Thymus (tissue), 11 donors: ENCODE data around the gene IER5L. TPM values are rescaled to one million over a fixed set of nuclear protein-coding genes. Genes with fewer than 3 reads are reported as not detected.
A peak's percentile ranks its signal among the peaks of the same experiment; 100 is the strongest.

Experiments
- DNase-seq, 9 donors: peaks; one replicate each; pipeline ENCODE4 v3.0.0-alpha.2; 2013; ENCODE audit warnings: low spot score in 9 of 9, low read depth in 6 of 9, missing footprints in 1 of 9
- H3K27ac ChIP-seq, 2 donors: one replicate each; pipeline ENCODE4 v1.5.1; 2013; ENCODE audit warnings: control low read depth in 1 of 2, low read depth in 1 of 2, low read length in 1 of 2, mild to moderate bottlenecking in 1 of 2, moderate library complexity in 1 of 2
- H3K27me3 ChIP-seq, 2 donors: one replicate each; pipeline ENCODE4 v1.5.1; 2013; ENCODE audit warnings: low read length in 1 of 2; ENCODE audit not compliant: control insufficient read depth in 2 of 2, insufficient read depth in 1 of 2
- H3K36me3 ChIP-seq, 2 donors: one replicate each; pipeline ENCODE4 v1.5.1; 2013; ENCODE audit warnings: low read length in 1 of 2, mild to moderate bottlenecking in 1 of 2, moderate library complexity in 1 of 2; ENCODE audit not compliant: control insufficient read depth in 2 of 2, insufficient read depth in 2 of 2
- H3K4me1 ChIP-seq, 2 donors: one replicate each; pipeline ENCODE4 v1.5.1; 2013; ENCODE audit warnings: low read length in 2 of 2; ENCODE audit not compliant: control insufficient read depth in 2 of 2, insufficient read depth in 2 of 2
- H3K4me3 ChIP-seq, 2 donors: one replicate each; pipeline ENCODE4 v1.5.1; 2013; ENCODE audit warnings: low read length in 2 of 2, control low read depth in 1 of 2, mild to moderate bottlenecking in 1 of 2
- H3K9me3 ChIP-seq, 2 donors: one replicate each; pipeline ENCODE4 v1.5.1; 2013; ENCODE audit warnings: low read length in 1 of 2, mild to moderate bottlenecking in 1 of 2; ENCODE audit not compliant: control insufficient read depth in 2 of 2, insufficient read depth in 1 of 2
- WGBS: extraction: QIAGEN DNeasy Blood & Tissue Kit; methylation state at CpG from one replicate; pipeline ENCODE4 v1.1.7; 2013; 5-methylcytosine and 5-hydroxymethylcytosine counted together
- polyA plus RNA-seq: library from polyadenylated mRNA; stranded (reverse); fragments of 200-250 nt; gene quantifications from one replicate; pipeline ENCODE4 v1.2.3, GENCODE V29; 2013
- total RNA-seq: library from RNA; stranded (reverse); fragments of 120-200 nt; gene quantifications from one replicate; pipeline ENCODE4 v1.2.4, GENCODE V29; 2013
- donor health status: healthy.

The IER5L gene
- total and polyA plus RNA-seq, 2 donors, result 4.2 to 13.7 TPM

GRCh38 chr9:129221979-129222635, 44.0 kb upstream of the IER5L start:
- Histone ChIP-seq H3K4me3 (no peak overlapping the region), H3K36me3 (no peaks in the 10 kb centered on the region), H3K9me3 (no peaks in the 10 kb centered on the region), H3K27ac (no peak overlapping the region), H3K27me3 (no peaks in the 10 kb centered on the region), H3K4me1 (peaks cover 22 to 53% of the 10 kb centered on the region in 2 donors)
- DNase-seq, result no peak
- 95% methylated on average over 15 of the region's 15 CpGs for WGBS

DNA sequence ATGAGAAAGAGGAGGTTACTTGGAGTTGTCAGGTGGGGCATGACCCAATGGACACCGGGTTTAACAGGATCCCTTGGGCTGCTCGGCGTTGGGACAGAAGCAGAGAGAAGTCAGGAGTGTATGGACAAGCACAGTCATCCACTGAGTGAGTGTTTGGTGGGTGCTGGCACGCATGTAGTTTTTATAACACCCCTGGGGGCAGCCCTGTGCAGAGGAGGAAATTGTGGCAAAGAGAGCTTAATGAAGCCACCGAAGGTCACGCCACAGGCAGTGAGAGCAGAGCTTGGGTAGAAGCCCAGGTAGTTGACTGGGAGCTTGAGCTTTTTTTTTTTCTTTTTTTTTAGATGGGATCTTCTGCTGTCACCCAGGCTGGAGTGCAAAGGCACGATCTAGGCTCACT, 43.2 kb upstream of the IER5L start:
- Histone ChIP-seq H3K27me3 (no peaks in the 10 kb centered on the region), H3K36me3 (no peaks in the 10 kb centered on the region), H3K4me1 (peaks cover 22 to 52% of the 10 kb centered on the region in 2 donors), H3K4me3 (no peak overlapping the region), H3K27ac (peak overlapping the region in 1 of 2 donors; percentile 18), H3K9me3 (no peaks in the 10 kb centered on the region)
- 52% methylated on average over 7 of the region's 7 CpGs for WGBS
- DNase-seq, result peak in 2 of 9 donors; percentile 40 to 61

DNA sequence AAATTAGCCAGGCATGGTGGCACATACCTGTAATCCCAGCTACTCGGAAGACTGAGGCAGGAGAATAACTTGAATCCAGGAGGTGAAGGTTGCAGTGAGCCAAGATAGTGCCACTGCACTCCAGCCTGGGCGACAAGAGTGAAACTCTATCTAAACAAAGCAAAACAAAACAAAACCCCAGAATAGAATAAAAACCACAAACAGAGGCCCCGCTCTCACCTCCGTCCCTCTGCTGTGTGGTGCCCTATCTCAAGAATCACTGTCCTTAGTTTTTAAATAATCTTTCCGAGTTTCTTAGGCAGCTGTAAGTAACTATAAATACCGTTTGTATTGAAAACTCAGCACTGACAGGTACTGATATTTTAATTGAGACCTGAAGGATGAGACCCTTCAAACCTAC, 42.7 kb upstream of the IER5L start:
- Histone ChIP-seq H3K27me3 (no peaks in the 10 kb centered on the region), H3K4me1 (peaks cover 17 to 48% of the 10 kb centered on the region in 2 donors), H3K27ac (no peak overlapping the region), H3K4me3 (no peak overlapping the region), H3K36me3 (no peaks in the 10 kb centered on the region), H3K9me3 (no peaks in the 10 kb centered on the region)
- DNase-seq, result no peak
- 37% methylated on average over 6 of the region's 6 CpGs for WGBS

DNA sequence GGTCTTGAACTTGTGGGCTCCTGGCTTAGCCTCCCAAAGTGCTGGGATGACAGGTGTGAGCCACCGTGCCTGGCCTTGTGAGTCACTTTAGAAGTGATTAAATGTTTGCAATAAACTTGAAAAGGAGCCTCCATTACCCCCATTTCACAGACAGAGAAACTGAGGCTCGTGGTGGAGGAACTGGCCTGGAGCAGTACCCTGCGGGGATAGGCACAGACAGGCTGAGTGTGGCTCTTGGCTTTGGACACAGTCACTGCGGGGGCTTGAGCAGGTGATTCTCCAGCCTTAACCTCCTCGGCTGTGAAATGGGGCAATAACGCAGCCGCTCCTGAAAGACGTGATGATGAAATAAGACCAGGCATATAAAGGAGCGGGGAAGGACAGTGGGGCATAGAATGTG, 40.9 kb upstream of the IER5L start:
- no peaks in the 10 kb centered on the region for H3K9me3 ChIP-seq
- H3K4me3 ChIP-seq, result no peak overlapping the region
- H3K27me3 ChIP-seq, result no peaks in the 10 kb centered on the region
- no peak overlapping the region for H3K27ac ChIP-seq
- 88% methylated on average over 9 of the region's 9 CpGs for WGBS
- peaks cover 13 to 37% of the 10 kb centered on the region in 2 donors for H3K4me1 ChIP-seq
- DNase-seq, result no peak
- H3K36me3 ChIP-seq, result no peaks in the 10 kb centered on the region

DNA sequence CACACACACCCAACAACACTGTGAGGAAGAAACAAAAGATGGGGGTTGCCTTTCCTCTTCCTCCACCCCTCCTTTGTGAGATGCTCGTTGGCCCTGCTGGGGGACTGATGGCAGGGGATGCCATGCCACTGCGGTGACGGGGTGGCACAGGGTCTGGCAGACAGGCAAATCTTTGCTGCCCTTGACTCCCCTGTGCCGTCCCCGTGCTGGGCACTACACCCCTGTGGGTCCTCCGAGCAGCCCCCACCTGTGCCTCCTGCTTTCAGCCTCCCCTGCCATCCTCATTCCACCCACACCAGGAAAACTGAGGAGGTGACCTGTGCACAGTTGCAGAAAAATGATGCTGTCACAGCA, 40.2 kb upstream of the IER5L start:
- DNase-seq, result no peak
- peaks cover 13 to 37% of the 10 kb centered on the region in 2 donors for H3K4me1 ChIP-seq
- H3K4me3 ChIP-seq, result no peak overlapping the region
- WGBS, result 81% methylated on average over 6 of the region's 6 CpGs
- H3K9me3 ChIP-seq, result no peaks in the 10 kb centered on the region
- H3K36me3 ChIP-seq, result no peaks in the 10 kb centered on the region
- H3K27ac ChIP-seq, result no peak overlapping the region
- H3K27me3 ChIP-seq, result no peaks in the 10 kb centered on the region

DNA sequence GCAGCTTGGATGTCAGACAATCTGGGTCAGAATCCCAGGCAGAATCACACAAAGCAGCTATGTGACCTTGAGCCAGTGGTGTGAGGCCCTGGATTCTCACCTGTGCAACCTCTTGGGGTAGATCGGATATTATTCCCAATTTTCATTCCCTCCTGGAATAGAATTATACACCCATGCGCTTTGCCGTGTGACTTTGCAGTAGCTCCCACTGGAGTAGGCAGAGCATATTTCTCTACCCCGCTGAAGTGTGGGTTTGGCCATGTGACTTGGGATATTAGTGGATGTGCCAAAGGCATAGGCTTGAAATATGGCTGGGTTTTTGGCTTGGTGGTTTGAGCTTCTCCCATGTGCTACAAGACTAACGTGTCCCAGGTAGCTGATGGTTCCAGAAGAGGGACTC, 35.5 kb upstream of the IER5L start:
- Histone ChIP-seq H3K27me3 (no peaks in the 10 kb centered on the region), H3K36me3 (no peaks in the 10 kb centered on the region)
- 98% methylated on average over 5 of the region's 5 CpGs for WGBS

GRCh38 chr9:129211686-129212085, 33.6 kb upstream of the IER5L start:
- Histone ChIP-seq H3K9me3 (peaks cover 0 to 9% of the 10 kb centered on the region in 2 donors), H3K4me3 (no peak overlapping the region), H3K4me1 (peaks cover 27 to 28% of the 10 kb centered on the region in 2 donors), H3K36me3 (no peaks in the 10 kb centered on the region), H3K27ac (no peak overlapping the region), H3K27me3 (no peaks in the 10 kb centered on the region)
- 96% methylated on average over 7 of the region's 7 CpGs for WGBS
- DNase-seq, result no peak

More for the DNA sequence above, 35.5 kb upstream of the IER5L start:
- Histone ChIP-seq H3K4me3 (no peak overlapping the region), H3K27ac (no peak overlapping the region), H3K9me3 (peaks cover 0 to 5% of the 10 kb centered on the region in 2 donors), H3K4me1 (peaks cover 18 to 24% of the 10 kb centered on the region in 2 donors)
- DNase-seq, result no peak

DNA sequence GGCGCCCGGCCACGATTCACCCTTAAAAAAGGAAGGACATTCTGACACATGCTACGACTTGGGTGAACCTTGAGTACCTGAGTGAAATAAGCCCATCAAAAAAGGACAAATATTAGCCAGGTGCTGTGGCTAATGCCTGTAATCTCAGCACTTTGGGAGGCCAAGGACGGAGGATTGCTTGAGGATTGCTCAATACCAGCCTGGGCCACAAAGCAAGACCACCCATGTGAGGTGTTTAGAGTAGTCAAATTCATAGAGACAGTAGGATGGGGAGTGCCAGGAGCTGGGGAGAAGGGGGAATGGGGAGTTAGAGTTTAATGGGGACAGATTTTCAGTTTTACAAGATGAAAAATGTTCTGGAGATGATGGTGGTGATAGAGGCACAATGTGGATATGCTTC, 32.1 kb upstream of the IER5L start:
- Histone ChIP-seq H3K27ac (no peak overlapping the region), H3K36me3 (no peaks in the 10 kb centered on the region), H3K4me3 (no peak overlapping the region), H3K27me3 (no peaks in the 10 kb centered on the region), H3K4me1 (peaks cover 27 to 33% of the 10 kb centered on the region in 2 donors), H3K9me3 (peaks cover 0 to 13% of the 10 kb centered on the region in 2 donors)
- DNase-seq, result no peak
- WGBS, result 79% methylated on average over 5 of the region's 5 CpGs

GRCh38 chr9:129209580-129209979, 31.5 kb upstream of the IER5L start:
- H3K4me1 ChIP-seq, result peaks cover 27 to 33% of the 10 kb centered on the region in 2 donors
- DNase-seq, result no peak
- no peak overlapping the region for H3K4me3 ChIP-seq
- 98% methylated on average over 7 of the region's 7 CpGs for WGBS
- H3K9me3 ChIP-seq, result peaks cover 0 to 13% of the 10 kb centered on the region in 2 donors
- H3K27me3 ChIP-seq, result no peaks in the 10 kb centered on the region
- H3K27ac ChIP-seq, result no peak overlapping the region
- no peaks in the 10 kb centered on the region for H3K36me3 ChIP-seq
